Measurements from ENCODE around the gene GGT1.

The GGT1 gene

DNA sequence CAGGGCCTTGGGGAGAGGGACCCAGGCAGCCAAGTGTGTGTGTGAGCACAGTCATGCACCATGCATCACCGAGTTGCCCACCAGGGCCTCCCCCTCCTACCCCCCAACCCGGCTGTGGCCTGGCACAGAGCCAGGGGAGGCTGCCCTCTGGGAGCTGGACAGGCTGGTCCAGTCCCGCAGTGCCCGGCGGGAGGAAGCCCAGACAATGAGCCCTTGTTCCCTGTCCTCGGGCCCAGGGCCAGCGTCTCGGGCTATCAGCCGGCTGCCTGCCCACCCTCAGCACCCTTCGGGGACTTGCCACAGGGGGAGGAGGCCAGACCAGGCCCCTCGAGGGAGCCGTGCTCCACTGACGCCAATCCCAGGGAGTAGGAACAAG lies 14.6 kb upstream of the GGT1 start:
- no peak for DNase-seq (ENCODE audit: low read depth in 1 of 2, low spot score in 1 of 2)
- Histone ChIP-seq H3K27me3 (ENCODE audit: insufficient read depth, poor library complexity, severe bottlenecking) (no peaks in the 10 kb centered on the region), H3K4me3 (replicated peaks; ENCODE audit: insufficient read depth, low read length) (no peak overlapping the region), H3K27ac (replicated peaks) (no peak overlapping the region)
- TF ChIP-seq, protein P1, sequence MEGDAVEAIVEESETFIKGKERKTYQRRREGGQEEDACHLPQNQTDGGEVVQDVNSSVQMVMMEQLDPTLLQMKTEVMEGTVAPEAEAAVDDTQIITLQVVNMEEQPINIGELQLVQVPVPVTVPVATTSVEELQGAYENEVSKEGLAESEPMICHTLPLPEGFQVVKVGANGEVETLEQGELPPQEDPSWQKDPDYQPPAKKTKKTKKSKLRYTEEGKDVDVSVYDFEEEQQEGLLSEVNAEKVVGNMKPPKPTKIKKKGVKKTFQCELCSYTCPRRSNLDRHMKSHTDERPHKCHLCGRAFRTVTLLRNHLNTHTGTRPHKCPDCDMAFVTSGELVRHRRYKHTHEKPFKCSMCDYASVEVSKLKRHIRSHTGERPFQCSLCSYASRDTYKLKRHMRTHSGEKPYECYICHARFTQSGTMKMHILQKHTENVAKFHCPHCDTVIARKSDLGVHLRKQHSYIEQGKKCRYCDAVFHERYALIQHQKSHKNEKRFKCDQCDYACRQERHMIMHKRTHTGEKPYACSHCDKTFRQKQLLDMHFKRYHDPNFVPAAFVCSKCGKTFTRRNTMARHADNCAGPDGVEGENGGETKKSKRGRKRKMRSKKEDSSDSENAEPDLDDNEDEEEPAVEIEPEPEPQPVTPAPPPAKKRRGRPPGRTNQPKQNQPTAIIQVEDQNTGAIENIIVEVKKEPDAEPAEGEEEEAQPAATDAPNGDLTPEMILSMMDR (IDR thresholded peaks at IDR 0.05; ENCODE audit: insufficient read depth, low read length): no peak

DNA sequence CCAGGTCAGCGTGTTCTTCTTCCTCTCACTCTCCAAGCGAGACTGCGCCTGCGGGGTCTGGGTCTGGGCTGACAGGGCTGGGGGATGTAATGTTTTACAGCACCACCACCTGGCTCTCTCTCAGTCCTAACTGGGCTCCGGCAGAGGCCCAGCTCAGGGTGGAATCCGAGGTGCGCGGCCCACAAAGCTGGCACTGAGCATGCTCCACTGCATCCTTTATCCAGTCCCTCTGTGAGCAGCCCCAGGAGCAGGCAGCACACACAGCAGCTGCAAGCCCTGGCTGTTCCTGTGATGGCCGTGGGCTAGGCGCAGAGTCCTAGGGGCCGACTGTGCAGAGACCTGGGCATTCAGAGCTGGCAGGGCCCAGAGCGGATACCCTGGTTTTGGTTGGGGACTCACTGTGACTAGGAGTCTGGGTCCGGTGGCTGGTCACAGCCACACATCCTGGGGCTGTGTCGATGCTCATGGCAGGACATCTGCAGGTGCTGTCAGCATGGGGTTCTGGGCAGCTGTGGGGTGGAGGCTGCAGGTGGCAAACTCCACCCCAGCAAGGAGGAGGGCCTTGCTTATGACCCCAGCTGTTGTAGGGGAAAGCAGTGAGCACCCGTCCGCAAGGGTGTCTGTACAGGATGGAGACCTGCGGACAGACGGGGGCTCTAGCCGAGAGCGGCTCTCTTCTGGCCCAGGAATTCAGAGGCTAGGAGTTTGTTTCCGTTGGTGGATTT lies 14.1 kb upstream of the GGT1 start:
- no peaks in the 10 kb centered on the region for H3K27me3 ChIP-seq (ENCODE audit: insufficient read depth, poor library complexity, severe bottlenecking)
- no peak overlapping the region for H3K4me3 ChIP-seq (replicated peaks; ENCODE audit: insufficient read depth, low read length)
- TF ChIP-seq, protein P1 (IDR thresholded peaks at IDR 0.05; ENCODE audit: insufficient read depth, low read length): no peak
- TF ChIP-seq POLR2AphosphoS5 (IDR thresholded peaks at IDR 0.05; ENCODE audit: low read depth): no peak
- TF ChIP-seq, protein P2, sequence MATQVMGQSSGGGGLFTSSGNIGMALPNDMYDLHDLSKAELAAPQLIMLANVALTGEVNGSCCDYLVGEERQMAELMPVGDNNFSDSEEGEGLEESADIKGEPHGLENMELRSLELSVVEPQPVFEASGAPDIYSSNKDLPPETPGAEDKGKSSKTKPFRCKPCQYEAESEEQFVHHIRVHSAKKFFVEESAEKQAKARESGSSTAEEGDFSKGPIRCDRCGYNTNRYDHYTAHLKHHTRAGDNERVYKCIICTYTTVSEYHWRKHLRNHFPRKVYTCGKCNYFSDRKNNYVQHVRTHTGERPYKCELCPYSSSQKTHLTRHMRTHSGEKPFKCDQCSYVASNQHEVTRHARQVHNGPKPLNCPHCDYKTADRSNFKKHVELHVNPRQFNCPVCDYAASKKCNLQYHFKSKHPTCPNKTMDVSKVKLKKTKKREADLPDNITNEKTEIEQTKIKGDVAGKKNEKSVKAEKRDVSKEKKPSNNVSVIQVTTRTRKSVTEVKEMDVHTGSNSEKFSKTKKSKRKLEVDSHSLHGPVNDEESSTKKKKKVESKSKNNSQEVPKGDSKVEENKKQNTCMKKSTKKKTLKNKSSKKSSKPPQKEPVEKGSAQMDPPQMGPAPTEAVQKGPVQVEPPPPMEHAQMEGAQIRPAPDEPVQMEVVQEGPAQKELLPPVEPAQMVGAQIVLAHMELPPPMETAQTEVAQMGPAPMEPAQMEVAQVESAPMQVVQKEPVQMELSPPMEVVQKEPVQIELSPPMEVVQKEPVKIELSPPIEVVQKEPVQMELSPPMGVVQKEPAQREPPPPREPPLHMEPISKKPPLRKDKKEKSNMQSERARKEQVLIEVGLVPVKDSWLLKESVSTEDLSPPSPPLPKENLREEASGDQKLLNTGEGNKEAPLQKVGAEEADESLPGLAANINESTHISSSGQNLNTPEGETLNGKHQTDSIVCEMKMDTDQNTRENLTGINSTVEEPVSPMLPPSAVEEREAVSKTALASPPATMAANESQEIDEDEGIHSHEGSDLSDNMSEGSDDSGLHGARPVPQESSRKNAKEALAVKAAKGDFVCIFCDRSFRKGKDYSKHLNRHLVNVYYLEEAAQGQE (IDR thresholded peaks at IDR 0.05; ENCODE audit: insufficient replicate concordance, low read depth): no peak
- TF ChIP-seq GABPA (IDR thresholded peaks at IDR 0.05; ENCODE audit: low read depth): no peak
- no peak for TF ChIP-seq SPI1 (IDR thresholded peaks at IDR 0.05; ENCODE audit: borderline replicate concordance, low read depth)
- no peak overlapping the region for H3K27ac ChIP-seq (replicated peaks)
- no peak for DNase-seq (ENCODE audit: low read depth in 1 of 2, low spot score in 1 of 2)

DNA sequence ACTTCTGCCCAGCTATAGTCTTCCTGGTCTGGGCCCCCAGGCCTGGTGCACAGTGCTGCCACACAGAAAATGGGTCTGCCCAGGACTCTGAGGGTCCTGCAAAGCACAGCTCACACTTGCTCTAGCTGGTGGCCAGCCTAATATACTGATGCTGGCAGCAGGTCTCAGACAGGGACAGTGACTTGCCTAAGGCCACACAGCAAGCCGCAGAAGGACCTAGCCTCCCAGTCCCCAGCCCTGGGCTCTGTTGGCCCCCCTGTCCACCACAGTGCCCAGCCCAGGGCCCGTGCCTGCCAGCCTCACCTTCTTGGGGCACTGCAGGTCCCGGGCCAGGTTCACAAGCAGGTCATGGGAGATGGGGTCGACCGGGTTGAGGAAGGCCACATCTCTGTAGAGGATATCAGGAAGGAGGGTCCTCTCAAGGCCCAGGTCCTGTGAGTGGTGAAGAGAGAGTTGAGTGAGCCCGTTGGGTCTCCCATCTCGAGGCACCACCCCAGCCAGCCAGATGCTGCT lies 13.4 kb upstream of the GGT1 start:
- TF ChIP-seq POLR2AphosphoS5 (IDR thresholded peaks at IDR 0.05; ENCODE audit: low read depth) (no peak), GABPA (IDR thresholded peaks at IDR 0.05; ENCODE audit: low read depth) (no peak), SPI1 (IDR thresholded peaks at IDR 0.05; ENCODE audit: borderline replicate concordance, low read depth) (no peak)
- TF ChIP-seq, protein P2 (IDR thresholded peaks at IDR 0.05; ENCODE audit: insufficient replicate concordance, low read depth): no peak
- TF ChIP-seq, protein P1 (IDR thresholded peaks at IDR 0.05; ENCODE audit: insufficient read depth, low read length): no peak
- Histone ChIP-seq H3K4me3 (replicated peaks; ENCODE audit: insufficient read depth, low read length) (no peak overlapping the region), H3K27me3 (ENCODE audit: insufficient read depth, poor library complexity, severe bottlenecking) (no peaks in the 10 kb centered on the region), H3K27ac (replicated peaks) (no peak overlapping the region)
- DNase-seq (ENCODE audit: low read depth in 1 of 2, low spot score in 1 of 2): no peak

Data from HL-60 (cell line).